ENCODE results near the gene MALRD1.
A peak's percentile ranks its signal among the peaks of the same experiment; 100 is the strongest.

The MALRD1 gene

DNA sequence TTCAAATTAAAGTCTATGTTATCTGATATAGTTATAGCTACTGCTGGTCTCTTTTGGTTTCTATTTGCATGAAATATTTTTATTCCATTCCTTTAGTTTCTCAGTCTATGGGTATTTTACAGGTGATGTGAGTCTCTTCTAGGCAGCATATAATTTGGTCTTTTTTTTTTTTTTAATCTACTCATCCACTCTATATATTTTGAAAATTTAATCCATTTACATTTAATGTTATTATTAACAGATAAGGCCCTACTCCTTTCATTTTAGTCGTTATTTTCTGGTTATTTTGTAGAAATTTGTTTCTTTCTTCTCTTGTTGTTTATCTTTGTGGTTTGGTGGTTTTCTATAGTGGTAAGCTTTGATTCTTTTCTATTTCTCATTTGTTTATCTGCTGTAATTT, 58.8 kb downstream of the MALRD1 start:
- no peak for DNase-seq (ENCODE audit: low read depth, low spot score)

DNA sequence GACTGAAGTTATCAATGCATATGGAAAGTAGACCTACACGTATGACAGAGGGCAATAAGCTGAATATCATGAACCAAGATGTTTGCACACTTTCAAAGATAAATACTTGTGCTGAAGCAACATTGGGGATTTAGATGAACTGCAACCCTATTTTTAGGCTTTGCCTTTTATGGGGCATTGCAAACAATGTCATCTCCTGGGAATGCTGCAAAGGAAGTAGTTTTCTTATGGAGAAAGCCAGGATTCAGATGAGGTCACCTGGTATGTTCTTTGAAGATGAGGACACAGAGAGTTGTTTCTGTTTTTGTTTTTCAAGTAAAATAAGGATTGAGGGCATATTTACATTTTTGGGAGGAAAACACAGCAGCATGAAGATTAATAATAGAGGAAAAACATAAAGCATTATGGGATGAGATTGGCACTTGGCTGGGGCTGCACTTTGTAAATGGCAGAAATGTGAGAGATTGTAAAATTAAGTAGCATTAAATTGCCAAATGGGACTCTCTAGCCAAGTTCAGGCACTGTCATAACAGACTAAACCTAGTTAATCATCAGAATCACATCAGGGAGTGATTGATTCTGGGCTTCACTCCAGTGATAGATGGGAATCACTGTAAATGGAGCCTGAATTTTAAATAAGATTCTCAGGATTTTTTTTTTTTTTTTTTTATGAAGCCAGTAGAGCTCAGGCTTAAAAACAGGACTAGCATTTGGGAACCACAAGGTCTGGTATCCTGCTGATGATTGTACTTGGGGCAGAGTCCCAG, 63.1 kb downstream of the MALRD1 start:
- no peak for DNase-seq (ENCODE audit: low read depth, low spot score)

DNA sequence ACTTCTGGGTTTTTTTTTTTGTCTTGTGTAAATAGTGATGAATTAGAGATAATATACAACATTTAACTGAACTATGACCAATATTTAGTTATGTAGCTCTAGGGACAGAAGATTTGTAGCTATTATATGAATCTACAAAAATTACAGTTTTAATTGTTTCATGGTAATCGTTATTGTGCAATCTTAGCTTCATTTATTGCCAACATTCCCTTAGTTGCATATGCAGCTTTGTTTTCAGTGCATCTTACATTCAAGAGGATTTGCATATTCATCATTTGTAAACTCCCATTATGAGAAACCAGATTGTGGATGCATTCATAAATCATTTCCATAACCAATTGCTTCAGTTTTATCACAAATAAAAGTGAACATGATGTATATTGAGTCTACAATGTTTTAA, 68.8 kb downstream of the MALRD1 start:
- no peak for DNase-seq (ENCODE audit: low read depth, low spot score)

GRCh38 chr10:19119191-19119590, 70.6 kb downstream of the MALRD1 start:
- DNase-seq (ENCODE audit: low read depth, low spot score), result peak; percentile 47

DNA sequence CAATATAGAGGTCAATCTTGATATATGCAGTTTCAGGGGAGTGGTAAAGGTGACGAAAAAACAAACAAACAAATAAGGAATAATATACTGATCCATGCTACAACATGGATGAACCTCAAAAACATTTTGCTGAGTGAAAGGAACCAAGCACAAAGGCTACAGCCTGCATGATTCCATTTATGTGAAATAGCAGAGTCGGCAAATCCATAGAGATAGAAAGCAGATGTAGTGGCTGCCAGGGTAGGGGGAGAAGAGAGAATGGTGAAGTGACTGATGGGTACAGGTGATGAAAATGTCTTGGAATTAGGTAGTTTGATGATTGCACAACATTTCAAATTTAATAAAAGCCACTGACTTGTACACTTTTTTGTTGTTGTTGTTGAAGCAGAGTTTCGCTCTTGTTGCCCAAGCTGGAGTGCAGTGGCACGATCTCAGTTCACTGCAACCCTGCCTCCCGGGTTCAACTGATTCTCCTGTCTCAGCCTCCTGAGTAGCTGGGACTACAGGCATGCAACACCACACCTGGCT, 71.8 kb downstream of the MALRD1 start:
- DNase-seq (ENCODE audit: low read depth, low spot score), result no peak

- DNase-seq (ENCODE audit: low read depth, low spot score), result no peak
Observed at GRCh38 chr10:19133992-19134391, 85.4 kb downstream of the MALRD1 start.

DNA sequence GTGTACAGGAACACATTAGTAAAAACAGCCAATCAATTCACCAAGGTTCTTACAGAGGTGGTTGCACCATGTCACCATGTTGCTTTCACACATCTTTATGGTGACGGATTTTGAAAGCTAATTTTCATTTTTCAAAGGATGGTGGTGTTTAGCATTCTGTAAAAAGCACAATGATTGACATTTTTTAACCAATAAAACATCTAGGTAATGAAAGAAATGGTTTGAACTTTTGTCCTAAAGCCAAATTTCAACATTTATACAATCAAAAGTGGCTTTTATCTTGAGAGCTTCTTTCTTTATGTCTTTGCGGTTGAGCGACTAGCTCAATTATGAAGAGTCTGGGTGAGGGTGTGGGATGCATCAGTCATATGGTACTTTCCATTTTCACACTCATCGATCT, 94.4 kb downstream of the MALRD1 start:
- no peak for DNase-seq (ENCODE audit: low read depth, low spot score)

DNA sequence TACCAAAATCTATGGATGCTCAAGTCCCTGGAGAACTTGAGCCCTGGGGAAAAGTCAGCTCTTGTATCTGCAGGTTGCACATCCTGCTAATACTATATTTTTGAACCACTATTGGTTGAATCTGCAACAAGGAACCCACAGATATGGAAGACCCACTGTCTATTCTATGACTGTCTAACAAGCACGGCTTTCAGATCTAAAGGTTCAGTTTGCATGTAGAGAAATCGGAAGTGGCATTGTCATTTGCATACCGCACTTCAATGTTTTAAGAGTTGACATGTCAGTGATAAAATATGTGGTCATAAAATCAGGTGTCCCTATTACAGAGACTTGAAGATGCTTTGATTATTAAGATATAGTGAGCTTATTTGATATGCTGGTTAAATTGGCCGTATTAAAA, 95.6 kb downstream of the MALRD1 start:
- DNase-seq (ENCODE audit: low read depth, low spot score), result no peak

GRCh38 chr10:19154375-19154774, 105.8 kb downstream of the MALRD1 start:
- no peak for DNase-seq (ENCODE audit: low read depth, low spot score)

DNA sequence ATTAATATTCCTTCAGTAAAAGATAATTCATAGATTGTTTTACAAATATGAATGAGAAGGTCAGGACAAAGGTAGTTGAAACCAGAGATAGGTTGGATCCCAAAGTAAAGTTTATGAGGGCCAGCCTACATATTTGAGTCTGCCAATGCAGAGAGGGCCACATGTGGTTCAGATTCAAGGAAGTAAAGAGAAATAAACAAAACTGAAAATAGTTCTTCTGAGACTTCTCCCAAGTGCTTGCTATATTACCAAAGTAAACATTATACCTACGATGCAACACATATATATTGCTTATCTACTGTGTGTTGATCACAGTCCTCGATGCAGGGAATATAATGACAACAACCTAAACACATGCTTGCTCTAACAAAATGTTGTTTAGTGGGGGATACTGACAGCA, 109.8 kb downstream of the MALRD1 start:
- DNase-seq (ENCODE audit: low read depth, low spot score), result no peak

DNA sequence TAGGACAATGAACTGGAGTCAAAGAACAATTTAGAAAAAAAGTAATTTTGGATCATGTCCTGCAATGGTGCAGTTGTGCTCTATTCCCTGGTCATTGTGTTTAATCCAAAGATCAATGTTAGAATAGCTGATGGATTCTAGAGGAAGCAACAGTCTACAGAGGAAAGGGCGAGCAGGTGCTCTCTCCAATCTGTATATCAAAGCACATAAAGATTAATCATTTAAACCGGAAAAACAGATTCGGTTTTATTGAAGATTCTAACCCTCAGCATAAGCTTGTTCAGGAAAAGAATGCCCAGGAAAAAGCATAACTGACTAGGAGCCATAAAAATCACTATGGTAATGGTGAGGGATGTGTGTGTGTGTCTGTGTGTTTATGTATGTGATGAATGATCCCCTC, 110.3 kb downstream of the MALRD1 start:
- DNase-seq (ENCODE audit: low read depth, low spot score), result no peak

DNA sequence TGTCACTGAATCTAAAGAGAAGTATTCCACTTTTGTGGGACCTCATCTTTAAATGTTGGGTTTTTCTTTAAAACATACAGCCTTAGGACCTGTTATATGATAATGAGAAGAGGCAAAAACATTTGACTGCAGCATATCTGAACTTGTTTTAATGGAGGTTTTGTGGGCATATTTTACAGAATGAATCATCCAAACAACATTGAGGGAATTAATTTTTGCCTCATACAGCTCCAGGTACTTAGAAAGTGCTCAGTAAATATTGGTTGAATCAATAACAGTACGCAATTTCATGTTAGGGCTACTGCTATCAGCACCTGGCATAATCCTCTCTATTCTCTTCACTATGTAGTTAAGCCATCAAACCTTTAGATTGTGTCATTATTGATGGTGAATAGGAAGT, 115.9 kb downstream of the MALRD1 start:
- DNase-seq (ENCODE audit: low read depth, low spot score), result no peak

DNA sequence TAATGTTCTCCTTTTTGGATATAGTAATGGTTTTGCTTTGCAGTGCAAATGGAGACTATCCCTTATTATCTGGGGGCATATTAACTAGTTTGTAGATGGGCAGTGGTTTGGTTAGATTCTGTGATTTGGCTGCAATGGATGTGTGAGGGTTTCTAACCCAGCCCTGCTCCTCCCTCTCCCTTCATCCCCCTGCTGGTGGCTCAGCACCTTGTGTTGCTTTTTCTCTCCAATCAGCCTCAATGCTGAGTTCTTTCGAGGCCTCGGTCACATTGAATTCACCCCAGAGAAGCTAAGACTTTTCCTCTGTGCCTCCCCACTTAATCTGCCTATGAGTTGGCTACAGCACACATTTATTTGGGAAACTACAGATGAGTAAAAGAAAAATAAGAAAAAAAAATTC, 120.0 kb downstream of the MALRD1 start:
- DNase-seq (ENCODE audit: low read depth, low spot score), result no peak

- no peak for DNase-seq (ENCODE audit: low read depth, low spot score)
Observed at GRCh38 chr10:19169041-19169440, 120.4 kb downstream of the MALRD1 start.

GRCh38 chr10:19169684-19170083, 121.1 kb downstream of the MALRD1 start:
- no peak for DNase-seq (ENCODE audit: low read depth, low spot score)

DNA sequence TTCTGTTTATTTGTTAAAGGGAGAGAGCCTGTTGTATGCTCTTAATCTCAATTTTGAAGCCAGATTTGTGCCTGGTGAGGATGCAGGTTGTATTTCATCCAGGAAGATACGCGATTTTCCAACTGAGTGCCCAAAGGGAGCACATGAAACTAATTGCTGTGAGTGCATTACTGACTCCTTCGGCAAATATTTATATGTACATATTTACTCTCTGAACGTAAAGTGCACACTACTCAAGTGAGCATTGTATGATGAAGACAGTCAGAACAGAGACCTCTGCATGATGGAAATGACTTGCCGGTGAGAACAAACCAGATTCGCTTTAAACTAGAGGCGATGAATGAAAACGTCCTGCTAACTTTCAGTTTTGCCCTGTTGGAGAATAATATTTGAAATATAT, 130.1 kb downstream of the MALRD1 start:
- DNase-seq (ENCODE audit: low read depth, low spot score), result no peak

GRCh38 chr10:19184891-19185290, 136.3 kb downstream of the MALRD1 start:
- no peak for DNase-seq (ENCODE audit: low read depth, low spot score)

GRCh38 chr10:19194866-19195265, 146.3 kb downstream of the MALRD1 start:
- no peak for DNase-seq (ENCODE audit: low read depth, low spot score)

DNA sequence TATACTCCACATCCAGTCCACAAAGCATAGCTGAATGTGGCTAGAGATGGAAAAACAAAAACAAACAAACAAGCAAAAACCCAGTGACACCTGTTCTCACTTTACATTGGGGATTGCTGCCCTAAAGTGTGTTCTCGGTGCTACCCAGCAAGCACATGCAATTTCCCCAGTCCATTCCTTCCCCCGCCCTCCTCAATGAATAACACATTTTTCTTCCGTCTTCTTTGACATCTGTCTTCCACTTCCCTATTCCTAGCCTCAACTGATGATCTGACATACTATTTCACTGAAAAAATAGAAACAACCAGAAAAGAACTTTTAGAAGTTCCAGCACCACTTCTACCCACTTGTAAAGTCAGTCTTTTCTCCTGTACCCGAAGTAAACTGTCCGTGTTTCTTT, 147.1 kb downstream of the MALRD1 start:
- no peak for DNase-seq (ENCODE audit: low read depth, low spot score)

DNA sequence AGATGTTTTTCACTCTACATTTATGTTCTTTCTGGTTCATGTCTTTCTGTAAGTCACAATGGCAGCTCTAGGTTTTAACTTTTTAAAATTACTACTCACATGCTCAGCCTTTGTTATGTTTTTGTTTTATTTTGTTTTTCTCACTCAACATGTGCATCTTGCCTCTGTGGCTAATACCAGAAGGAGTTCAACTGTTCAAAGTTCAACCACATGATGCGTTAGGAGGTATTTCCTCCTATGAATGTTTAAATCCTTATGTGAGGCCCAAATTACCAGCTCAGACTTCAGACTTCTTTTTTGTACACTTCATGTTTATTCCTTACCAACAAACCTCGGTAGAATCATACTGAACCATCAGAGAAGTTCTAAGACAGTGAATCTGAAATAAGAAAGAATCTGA, 151.6 kb downstream of the MALRD1 start:
- DNase-seq (ENCODE audit: low read depth, low spot score), result no peak

- no peak for DNase-seq (ENCODE audit: low read depth, low spot score)
Observed at GRCh38 chr10:19204246-19204917, 155.8 kb downstream of the MALRD1 start.

- no peak for DNase-seq (ENCODE audit: low read depth, low spot score)
Observed at GRCh38 chr10:19209319-19209718, 160.7 kb downstream of the MALRD1 start.

GRCh38 chr10:19212590-19212989, 164.0 kb downstream of the MALRD1 start:
- no peak for DNase-seq (ENCODE audit: low read depth, low spot score)

All from iPS DF 19.7 (cell line).